GM21737 (cell line): ENCODE data around the gene HEBP2.
"Not testable (repeated sequence)": the region's sequence is repeated elsewhere in the genome, so short reads cannot be mapped to it uniquely, and the experiment has no call there.

Experiments used
- ATAC-seq: cut with Tn5 transposase; IDR thresholded peaks from one replicate; pipeline ENCODE4 v1.9.1; 2021; ENCODE audit warnings: mild to moderate bottlenecking, moderate library complexity; ENCODE audit not compliant: unreplicated experiment

HEBP2 gene, protein sequence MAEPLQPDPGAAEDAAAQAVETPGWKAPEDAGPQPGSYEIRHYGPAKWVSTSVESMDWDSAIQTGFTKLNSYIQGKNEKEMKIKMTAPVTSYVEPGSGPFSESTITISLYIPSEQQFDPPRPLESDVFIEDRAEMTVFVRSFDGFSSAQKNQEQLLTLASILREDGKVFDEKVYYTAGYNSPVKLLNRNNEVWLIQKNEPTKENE

DNA sequence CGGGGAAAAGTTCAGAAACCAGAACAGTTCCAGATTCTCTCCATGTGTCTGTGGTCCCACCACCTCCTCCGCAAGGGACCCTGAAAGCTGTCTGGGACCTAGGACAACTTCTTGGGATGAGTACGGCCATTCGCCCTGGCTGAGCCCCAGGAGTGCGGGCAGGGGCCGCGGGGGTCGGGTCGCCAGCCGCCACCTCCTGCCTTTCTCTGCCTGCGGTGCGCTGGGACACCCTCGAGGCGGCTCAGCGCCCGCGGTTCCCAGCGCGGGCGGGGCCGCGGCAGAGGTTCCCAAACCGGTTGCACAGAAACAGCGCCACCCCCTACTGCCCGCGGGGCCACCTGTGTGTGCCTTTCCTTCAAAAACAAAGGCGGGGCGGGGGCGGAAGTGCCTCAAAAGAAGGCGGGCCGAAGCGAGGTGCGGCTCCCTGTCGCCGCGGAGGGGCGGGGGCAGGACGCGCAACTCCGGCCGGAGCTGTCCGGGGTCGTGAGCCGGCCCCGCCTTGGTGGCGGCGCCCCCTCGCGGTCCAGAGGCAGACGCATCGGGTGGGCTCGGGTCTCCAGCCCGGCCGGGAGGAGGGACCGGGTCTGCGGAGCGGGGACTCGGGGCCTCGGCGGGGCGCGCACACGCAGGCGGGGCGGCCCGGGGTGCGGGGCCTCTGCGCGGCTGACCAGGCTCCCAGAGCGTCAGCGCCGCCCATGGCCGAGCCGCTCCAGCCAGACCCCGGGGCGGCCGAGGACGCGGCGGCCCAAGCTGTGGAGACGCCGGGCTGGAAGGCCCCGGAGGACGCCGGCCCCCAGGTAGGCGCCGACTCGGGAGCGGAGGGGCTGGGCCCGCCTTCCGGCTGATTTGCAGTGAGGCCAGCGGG, at the start of gene HEBP2:
Gene HEBP2, plus strand, starts transcription at position 423 of the 865 bp plus-strand sequence. Its CDS starts 273 bp downstream, at position 696.
- peak; percentile 96 for ATAC-seq

DNA sequence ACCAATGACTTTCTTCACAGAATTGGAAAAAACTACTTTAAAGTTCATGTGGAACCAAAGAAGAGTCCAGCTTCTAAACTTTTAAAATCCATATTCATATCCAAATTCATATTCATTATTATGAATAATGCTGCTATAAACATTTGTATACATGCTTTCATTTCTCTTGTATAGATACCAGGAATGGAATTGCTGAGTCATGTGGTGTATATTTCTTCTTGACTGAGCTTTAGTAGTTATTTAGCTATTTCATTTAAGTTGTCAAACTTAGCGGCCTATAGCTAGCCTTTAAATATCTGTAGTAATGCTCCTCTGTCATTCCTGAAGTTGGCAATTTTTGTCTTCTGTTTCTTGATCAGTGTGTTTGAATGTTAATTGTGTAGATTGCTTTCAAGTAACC, 46.1 kb upstream of the HEBP2 start:
- no peak for ATAC-seq

- ATAC-seq: not testable (repeated sequence)
These were observed 35.3 kb upstream of the HEBP2 start for GRCh38 chr6:138368684-138369083.

DNA sequence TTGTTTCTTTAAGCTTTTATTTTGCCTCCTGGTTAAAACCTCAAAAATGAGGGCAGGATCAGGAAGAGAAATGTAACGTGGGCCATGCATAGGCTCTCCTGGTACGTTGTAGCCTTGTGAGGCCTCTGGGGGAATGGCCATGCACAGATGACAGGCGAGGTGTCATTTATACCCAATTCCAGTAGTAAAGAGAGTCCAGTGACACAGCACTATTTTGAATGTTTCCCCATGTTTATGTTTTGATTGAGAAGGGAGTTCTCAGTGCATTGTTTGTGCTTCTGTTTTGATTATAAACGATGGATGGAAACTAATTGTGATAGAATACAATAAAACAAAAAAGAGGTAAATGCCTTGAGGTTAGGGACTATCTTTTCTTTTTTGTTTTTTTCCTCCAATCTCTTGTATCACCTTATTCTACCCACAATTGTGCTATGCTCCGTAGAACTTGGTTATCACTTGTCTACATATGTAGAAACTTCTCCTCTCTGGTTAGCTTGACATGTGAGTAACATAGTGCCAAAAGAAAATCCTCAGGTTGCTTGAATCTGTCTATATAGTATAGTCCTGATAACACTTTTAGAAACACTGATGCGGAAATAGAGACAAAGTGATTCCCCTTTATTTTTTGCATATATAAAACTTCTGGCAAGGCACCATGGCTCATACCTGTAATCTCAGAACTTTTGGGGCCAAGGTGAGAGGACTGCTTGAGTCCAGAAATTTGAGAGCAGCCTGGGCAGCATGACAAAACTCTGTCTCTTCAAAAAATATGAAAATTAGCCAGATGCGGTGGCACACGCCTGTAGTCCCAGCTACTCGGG, 33.2 kb upstream of the HEBP2 start:
- no peak for ATAC-seq

DNA sequence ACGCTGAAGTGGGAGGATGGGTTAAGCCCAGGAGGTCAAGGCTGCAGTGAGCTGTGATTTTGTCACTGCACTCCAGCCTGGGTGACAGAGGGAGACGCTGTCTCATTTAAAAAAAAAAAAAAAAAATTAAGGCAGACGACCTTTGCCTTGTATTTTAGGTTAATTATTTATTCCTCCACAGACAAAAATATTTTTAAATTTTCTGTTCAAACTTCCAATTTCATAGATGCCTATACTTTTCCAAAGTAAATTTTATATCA, 32.6 kb upstream of the HEBP2 start:
- ATAC-seq: no peak

DNA sequence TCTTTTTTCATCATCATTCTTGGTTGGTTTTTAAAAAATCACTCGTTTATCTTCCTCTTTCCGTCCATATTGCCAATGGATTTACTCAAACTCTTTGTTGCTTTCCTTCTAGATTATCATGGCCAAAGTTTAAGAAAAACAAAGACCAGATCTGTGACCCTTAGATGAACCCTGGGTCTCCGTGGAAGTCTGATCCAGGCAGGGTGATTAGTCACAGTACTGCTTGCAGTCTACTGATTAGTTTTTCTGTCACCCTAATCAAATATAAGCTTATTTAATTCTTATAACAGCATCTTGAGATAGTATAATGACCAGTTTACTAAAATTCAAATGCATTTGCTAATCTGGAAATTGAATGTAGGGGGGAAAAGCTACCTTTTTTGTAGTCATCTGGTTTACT, 32.3 kb upstream of the HEBP2 start:
- ATAC-seq: no peak

GRCh38 chr6:138372711-138373463, 31.1 kb upstream of the HEBP2 start:
- ATAC-seq: no peak

GRCh38 chr6:138374230-138374629, 29.8 kb upstream of the HEBP2 start:
- ATAC-seq: no peak

DNA sequence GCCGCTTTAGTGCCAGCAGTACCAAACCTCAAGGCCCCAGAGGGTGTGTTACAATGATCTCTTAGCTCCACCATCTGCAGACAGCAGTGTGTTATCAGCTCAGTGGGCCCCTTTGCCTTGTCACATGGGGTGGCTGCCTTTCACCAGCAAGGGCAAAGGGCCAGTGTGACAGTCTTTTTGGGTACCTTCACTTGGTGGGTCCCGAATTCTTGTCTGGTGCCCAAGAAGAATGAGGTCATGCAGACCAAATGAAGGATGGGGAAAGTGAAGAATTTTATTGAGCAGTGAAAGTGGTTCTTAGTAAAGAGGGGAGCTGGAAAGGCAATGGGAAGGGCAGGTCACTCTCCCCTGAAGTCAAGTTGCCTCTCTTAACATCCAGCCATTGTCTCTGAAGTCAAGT, 29.2 kb upstream of the HEBP2 start:
- ATAC-seq: no peak

DNA sequence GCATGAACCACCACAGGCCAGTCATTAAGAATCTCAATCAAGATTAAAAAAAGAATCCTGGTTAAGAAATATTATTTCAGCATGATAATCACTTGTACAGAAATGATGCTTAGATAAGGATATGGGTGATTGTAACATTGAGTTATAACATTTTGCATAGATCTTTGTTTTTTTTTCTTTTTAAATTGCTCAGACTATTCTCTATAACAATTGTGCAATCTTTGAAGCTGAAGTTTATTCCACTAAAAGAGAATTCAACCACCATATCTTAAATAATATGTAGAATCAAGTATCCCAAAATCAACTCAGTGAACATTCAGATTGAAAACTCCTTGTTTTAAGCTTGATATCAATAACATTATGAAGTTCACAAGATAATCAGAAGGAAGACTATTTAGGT, 27.0 kb upstream of the HEBP2 start:
- no peak for ATAC-seq

GRCh38 chr6:138377844-138378243, 26.2 kb upstream of the HEBP2 start, which contains the start of gene SMIM28:
SMIM28 (plus strand) TSS chr6:138377905; CDS start chr6:138378073, 168 bp downstream.
- no peak for ATAC-seq

GRCh38 chr6:138378463-138378862, 25.6 kb upstream of the HEBP2 start:
- no peak for ATAC-seq

GRCh38 chr6:138382498-138383265, 21.3 kb upstream of the HEBP2 start:
- no peak for ATAC-seq

DNA sequence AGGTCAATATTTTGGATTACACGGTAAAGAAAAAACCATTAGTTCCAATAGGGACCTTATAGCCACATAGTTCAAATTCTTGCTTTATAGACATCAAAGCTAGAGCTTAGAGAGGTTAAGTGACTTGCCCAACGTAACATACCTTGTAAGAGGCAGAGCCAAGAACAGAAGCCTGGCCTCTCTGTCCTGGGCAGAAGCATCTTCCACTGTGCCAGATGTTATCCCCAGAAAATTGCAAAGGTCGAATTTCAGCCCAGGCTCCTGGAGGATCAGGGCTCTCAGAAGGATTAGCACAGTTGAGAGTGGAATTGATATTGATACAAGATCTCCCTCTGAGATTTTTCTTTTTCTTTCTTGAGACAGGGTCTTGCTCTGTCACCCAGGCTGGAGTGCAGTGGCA, 20.2 kb upstream of the HEBP2 start:
- ATAC-seq: no peak

- no peak for ATAC-seq
These were observed 17.1 kb upstream of the HEBP2 start for GRCh38 chr6:138386897-138387296.

DNA sequence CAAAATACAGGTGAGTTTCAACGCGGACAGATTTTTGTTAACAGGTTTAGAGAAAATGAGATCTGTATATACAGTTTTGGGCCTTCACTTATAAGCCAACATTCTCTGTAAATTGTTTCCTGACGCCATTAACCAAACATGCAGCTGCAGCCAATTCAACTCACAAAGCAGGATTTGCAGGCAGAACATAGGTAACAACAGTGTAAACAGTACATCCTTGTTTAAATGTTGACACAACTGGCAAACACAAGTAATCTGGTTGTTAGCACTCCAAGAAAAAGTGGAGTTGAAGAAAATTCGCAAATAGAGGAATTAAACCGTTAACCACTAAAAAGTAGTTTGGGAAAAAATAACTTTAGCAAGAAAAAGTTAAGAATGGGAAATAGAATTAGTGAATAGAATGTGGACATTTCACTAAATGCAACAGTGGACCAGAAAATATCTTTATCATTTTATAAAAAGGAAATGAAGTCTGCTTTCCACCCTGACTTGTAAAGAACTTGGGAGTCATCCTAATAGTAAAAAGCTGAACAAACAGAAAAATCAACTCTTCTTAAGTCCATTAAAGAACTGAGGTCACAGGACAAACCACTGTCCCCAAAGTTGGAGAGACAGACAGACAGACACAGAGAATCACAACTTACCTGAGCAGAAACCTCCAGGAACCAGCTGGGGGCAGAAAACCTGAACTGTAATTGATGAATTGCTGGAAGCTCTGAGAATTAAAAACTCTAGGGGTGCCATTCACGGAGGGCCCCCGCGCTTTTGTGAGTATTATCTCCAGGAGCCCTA, 16.2 kb upstream of the HEBP2 start:
- no peak for ATAC-seq

DNA sequence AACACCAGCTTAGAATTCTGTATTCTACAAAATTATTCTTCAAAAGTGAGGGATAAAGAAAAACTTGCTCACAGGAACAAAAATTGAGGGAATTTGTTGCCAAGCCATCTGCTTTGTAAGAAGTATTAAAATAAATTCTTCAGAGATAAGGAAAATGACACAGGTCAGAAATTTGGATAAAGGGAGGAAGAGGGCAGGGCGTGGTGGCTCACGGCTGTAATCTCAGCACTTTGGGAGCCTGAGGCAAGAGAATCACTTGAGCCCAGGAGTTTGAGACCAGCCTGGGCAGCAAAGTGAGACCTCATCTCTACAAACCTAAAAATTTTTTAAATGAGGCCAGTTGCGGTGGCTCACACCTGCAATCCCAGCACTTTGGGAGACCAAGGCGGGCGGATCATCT, 14.5 kb upstream of the HEBP2 start:
- ATAC-seq: no peak

- no peak for ATAC-seq
These were observed 9.9 kb upstream of the HEBP2 start for GRCh38 chr6:138393871-138394783.
